Hindlimb muscle (tissue), 1 donor: ENCODE measurements around the gene FOXP1. TPM values are rescaled to one million over a fixed set of nuclear protein-coding genes. Genes with fewer than 3 reads are reported as not detected.
A peak's percentile ranks its signal among the peaks of the same experiment; 100 is the strongest.
"Not testable (repeated sequence)": the region's sequence is repeated elsewhere in the genome, so short reads cannot be mapped to it uniquely, and the experiment has no call there.

Source experiments
- DNase-seq: peaks from one replicate; pipeline ENCODE4 v3.0.0-alpha.2; 2013
- polyA plus RNA-seq: library from polyadenylated mRNA; unstranded; fragments of 120-200 nt; gene quantifications from one replicate; pipeline ENCODE4 v1.2.1, GENCODE V29; 2013; ENCODE audit not compliant: insufficient read length

Gene FOXP1
- polyA plus RNA-seq, 1 donor = 18.2 TPM

DNA sequence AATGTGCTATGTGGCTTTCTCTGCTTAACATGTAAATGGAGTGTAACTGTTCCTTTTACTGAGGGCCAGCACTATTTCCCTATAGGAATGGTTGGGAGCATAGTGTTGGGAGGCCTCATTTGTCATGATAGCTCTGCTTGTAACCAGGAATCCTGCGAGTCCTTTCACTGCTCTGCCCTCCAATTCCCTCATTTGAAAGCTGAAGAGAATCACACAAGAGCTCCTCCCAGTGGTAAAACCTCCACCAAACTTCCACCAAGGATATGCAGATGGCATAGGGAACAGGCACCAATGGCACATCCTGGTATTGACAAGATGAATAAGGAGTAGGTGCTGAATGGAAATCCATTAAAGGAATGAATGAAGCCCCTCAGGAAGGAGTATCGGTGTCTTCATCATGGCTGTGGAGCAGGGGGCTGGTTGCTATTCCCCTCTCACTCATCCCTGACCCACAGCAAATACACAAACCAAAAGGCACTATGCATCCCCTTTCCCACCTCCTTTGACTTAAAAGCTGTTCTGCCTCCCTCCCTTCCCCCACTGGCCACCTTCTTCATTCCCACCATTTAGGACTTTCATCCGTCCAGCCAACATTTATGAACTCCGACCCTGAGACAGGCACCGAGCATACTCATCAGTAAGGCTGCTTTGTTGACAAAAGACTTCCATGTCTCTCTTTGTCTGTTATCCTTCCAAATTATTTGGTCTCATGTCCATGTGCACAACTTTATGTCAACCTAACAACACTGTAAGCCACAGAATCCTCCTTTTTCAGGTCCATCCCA lies 560.8 kb downstream of the FOXP1 start:
- DNase-seq = no peak

DNA sequence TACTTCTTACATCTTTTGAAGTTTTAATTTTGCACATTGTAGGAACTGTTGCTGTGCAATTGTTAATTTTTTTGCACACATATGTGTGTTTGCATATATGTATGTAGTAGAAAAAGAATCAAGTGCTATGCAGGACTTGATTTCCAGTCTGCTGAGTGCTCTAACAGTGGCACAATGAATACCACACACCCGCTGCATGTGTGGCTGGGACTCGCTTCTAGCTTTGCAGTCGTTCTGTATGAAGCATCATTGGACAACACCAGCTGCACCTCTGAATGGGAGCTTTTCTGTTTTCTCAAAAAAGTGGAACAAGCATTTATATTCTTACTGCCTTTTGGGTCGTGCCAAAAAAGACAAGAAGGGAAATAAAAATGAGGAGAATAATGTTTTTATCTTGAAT lies 564.7 kb downstream of the FOXP1 start:
- no peak for DNase-seq

GRCh38 chr3:71016178-71016845 lies 567.2 kb downstream of the FOXP1 start:
- peak; percentile 27 for DNase-seq

DNA sequence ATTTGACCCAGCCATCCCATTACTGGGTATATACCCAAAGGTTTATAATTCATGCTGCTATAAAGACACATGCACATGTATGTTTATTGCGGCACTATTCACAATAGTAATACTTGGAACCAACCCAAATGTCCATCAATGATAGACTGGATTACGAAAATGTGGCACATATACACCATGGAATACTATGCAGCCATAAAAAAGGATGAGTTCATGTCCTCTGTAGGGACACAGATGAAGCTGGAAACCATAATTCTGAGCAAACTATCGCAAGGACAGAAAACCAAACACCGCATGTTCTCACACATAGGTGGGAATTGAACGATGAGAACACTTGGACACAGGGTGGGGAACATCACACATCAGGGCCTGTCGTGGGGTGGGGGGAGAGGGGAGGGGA lies 568.9 kb downstream of the FOXP1 start:
- DNase-seq = not testable (repeated sequence)

- no peak for DNase-seq
These were observed 570.6 kb downstream of the FOXP1 start for GRCh38 chr3:71012971-71013370.

DNA sequence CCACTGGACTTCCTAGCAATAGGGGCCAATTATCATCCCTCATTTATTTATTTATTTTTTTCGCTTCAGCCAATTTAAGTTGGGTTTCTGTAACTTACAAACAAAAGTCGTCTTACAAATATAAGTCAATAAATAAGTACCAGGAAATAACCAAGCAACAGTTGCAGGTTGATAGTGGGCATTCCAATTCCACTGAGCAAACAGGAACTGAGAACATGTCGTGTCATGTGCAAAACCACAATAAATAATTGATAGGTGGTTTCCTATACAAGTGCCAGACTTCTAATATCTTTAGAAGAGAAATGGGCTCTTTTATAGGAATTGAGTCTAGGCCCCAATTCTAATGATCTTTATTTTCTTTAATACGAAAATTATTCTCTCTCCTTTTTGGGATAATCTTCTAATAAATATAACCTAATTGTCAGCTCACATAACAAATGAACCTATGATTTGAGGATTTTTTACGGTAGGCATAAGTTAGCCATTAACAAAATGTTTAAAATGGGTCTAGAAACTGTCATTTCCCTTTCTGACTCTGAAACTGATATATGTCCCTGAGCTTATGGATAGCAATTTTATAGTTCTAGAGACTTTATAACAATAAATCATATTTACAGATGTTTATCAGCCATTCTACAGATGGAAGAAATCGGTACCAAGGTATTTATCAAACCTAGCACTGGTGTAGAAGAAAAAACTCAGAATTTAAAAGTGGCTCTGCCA lies 571.8 kb downstream of the FOXP1 start:
- DNase-seq = no peak

GRCh38 chr3:71010726-71011455 lies 572.6 kb downstream of the FOXP1 start:
- no peak for DNase-seq

DNA sequence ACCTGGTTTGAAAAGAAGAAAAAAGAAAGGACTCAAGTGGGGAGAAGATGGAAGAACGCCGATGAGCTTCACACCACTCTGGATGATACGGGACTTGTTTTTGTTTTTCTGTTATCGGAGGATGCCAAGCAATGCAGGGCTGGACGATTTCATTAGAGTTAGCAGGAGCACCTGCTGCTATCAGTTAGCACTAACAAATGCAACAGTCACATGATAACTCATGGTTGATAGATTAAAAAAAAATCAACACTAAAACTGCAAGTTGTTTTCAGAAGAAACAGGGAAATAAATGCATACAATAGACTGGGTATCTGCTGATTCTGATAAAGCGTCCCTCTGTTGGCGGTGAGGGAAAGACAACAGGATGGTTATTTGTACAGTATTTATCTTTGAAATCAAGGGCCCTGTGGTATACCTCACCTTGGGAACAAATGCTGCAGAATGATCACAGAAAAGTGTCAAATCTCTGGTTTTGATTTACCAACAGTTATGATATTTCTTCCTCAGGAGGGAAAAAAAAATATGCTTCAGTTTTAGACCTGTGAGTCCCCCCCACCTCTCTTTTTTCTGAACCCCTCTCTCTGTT lies 575.1 kb downstream of the FOXP1 start:
- DNase-seq = no peak

GRCh38 chr3:71006810-71007785 lies 576.4 kb downstream of the FOXP1 start:
- DNase-seq = no peak

DNA sequence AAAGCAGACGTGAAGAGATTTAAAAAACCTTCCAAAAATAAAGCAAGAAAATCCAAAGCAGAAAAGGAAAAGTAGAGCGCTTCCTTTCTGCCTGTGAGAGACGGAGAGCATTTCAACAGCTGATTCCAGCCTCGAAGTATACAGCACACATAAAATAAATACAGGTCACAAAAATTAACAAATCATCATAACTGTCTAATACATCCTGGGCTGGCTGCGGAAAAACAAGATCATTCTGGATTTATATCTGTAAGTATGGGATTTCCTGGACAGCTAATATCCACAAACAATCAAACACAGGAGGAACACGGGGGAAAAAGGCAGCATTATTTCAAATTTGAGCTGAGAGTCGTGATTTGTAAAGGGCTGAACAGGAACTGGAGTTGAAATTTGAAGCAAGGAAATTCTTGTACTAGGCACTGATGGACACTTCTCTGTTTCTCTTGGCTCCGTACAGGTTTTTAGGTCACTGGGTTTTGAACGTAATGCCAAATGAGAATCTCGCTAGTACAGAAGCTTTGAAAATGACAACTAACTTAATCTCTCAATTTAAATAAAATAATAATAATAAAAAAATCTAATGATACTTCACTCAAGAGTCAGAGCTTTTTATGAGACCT lies 577.7 kb downstream of the FOXP1 start:
- DNase-seq = peak; percentile 35

- DNase-seq = no peak
These were observed 580.0 kb downstream of the FOXP1 start for GRCh38 chr3:71003511-71003910.

GRCh38 chr3:71002298-71002697 lies 581.2 kb downstream of the FOXP1 start:
- DNase-seq = no peak

GRCh38 chr3:71001303-71001830 lies 582.2 kb downstream of the FOXP1 start:
- no peak for DNase-seq

DNA sequence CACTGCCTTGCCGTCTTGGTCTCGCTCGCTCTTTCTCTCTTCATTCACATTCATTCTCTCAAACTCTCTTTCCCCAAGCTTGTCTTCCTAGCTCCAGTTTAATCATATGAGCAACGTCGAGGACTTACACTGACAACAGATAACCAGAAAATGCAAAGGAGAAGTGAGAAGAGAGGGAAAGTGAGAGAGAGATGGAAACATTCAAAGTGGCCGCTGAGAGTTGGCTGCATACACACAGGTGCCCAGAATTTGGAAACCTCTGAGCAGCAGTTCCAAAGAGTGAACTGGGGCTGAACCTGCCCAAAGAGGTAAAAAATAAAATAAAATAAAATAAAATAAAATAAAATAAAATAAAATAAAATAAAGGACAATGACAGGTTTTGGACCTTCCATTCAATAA lies 583.0 kb downstream of the FOXP1 start:
- DNase-seq = no peak

DNA sequence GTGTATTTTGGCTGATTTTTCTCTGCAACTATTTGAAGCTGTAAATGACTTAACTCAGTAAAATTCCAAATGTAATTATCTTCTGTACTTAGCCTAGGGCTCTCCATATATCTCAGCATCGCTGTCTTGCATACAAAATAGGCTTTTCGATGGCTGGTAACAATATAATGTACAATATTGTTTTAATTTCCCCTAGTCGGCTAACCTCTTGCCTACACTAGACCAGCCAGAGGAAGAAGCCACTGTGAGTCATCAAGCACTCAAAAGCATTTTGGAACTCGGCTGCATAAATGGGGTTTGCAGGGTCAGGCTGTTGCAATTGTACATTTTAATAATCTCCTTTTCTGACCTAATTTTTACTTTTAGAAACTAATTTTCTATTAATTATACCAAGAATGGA lies 583.8 kb downstream of the FOXP1 start:
- DNase-seq = no peak

DNA sequence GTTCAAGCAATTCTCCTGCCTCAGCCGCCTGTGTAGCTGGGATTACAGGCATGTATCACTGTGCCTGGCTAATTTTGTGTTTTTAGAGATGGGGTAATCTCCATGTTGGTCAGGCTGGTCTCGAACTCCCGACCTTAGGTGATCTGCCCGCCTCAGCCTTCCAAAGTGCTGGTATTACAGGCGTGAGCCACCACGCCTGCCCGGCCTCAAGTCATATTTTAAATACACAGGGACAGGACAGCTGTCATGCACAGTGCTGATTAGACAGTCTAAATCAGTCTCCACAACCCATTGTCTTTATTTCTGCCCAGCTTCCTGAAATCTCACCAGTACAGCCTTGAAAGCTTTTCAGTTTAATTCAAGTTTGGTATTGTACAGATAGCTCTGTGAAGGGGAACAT lies 587.4 kb downstream of the FOXP1 start:
- no peak for DNase-seq

- no peak for DNase-seq
These were observed 588.9 kb downstream of the FOXP1 start for GRCh38 chr3:70994644-70995043.

GRCh38 chr3:70992562-70993204 lies 590.8 kb downstream of the FOXP1 start:
- no peak for DNase-seq

GRCh38 chr3:70992131-70992530 lies 591.4 kb downstream of the FOXP1 start:
- DNase-seq = no peak

DNA sequence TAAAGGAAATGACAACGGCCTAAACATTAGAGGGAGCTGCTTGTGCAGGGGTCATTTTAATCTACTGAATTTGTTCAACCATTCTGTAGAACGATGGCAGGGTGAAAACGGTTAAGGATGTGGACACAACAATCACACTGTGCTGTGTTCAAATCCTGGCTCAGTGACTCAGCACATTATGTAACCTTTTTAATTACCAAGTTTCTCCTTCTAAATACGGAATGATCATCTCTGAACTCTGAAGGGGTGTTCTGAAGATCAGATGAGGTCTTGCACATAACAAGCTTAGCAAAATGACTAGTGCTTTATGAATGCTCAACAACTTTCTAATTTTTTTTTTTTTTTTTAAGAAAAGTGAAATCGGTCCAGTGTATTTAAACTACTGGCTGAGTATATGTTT lies 592.8 kb downstream of the FOXP1 start:
- DNase-seq = no peak
